ENCODE results near the gene FBXL7.

FBXL7 gene

GRCh38 chr5:15904899-15905830 is 405.2 kb downstream of the FBXL7 start:
- DNase-seq = no peak

GRCh38 chr5:15914638-15915037 is 414.7 kb downstream of the FBXL7 start:
- DNase-seq = no peak

GRCh38 chr5:15926586-15926985 is 426.6 kb downstream of the FBXL7 start:
- DNase-seq = no peak

- DNase-seq = no peak
Observed at GRCh38 chr5:15927710-15928380, 427.9 kb downstream of the FBXL7 start.

GRCh38 chr5:15929611-15930263 is 429.8 kb downstream of the FBXL7 start:
- DNase-seq = no peak

GRCh38 chr5:15932066-15932465 is 432.1 kb downstream of the FBXL7 start:
- no peak for DNase-seq

- DNase-seq = no peak
Observed at GRCh38 chr5:15933259-15934207, 433.6 kb downstream of the FBXL7 start.

- no peak for DNase-seq
Observed at GRCh38 chr5:15936505-15937245, 436.7 kb downstream of the FBXL7 start.

- no peak for DNase-seq
Observed at GRCh38 chr5:15937708-15938107, 437.7 kb downstream of the FBXL7 start.

- no peak for DNase-seq
Observed at GRCh38 chr5:15938186-15938585, 438.2 kb downstream of the FBXL7 start.

GRCh38 chr5:15938961-15939360 is 439.0 kb downstream of the FBXL7 start:
- no peak for DNase-seq

- DNase-seq = no peak
Observed at GRCh38 chr5:15940905-15941304, 440.9 kb downstream of the FBXL7 start.

- no peak for DNase-seq
Observed at GRCh38 chr5:15943487-15943886, 443.5 kb downstream of the FBXL7 start.

- DNase-seq = no peak
Observed at GRCh38 chr5:15946026-15946425, 446.0 kb downstream of the FBXL7 start.

GRCh38 chr5:15948190-15948589 is 448.2 kb downstream of the FBXL7 start:
- DNase-seq = no peak

- no peak for DNase-seq
Observed at GRCh38 chr5:15951126-15951525, 451.1 kb downstream of the FBXL7 start.

GRCh38 chr5:15951550-15951949 is 451.6 kb downstream of the FBXL7 start:
- no peak for DNase-seq

GRCh38 chr5:15956622-15957021 is 456.6 kb downstream of the FBXL7 start:
- DNase-seq = no peak

- no peak for DNase-seq
Observed at GRCh38 chr5:15957124-15957523, 457.1 kb downstream of the FBXL7 start.

GRCh38 chr5:15959370-15960164 is 459.6 kb downstream of the FBXL7 start:
- no peak for DNase-seq

All from cortex of kidney (tissue), 1 donor.